MG63 (cell line): Measurements from ENCODE around the gene CDK5RAP2. TPM values are rescaled to one million over a fixed set of nuclear protein-coding genes. Genes with fewer than 3 reads are reported as not detected.

Experiments
- DNase-seq: peaks from one replicate; pipeline ENCODE4 v3.0.0-alpha.2; 2020
- H3K27me3 ChIP-seq: fragments of 250-450 bp; sonication (Bioruptor Pico); 2 replicates; pipeline ENCODE4 v1.5.1; 2020; ENCODE audit warnings: mild to moderate bottlenecking, moderate library complexity
- H3K36me3 ChIP-seq: fragments of 250-450 bp; sonication (Bioruptor Pico); 2 replicates; pipeline ENCODE4 v1.5.1; 2020; ENCODE audit warnings: mild to moderate bottlenecking, moderate library complexity
- H3K4me3 ChIP-seq: fragments of 250-450 bp; sonication (Bioruptor Pico); 2 replicates; pipeline ENCODE4 v1.5.1; 2020; ENCODE audit warnings: mild to moderate bottlenecking, moderate library complexity
- H3K9me3 ChIP-seq: fragments of 250-450 bp; sonication (Bioruptor Pico); 2 replicates; pipeline ENCODE4 v1.5.1; 2020; ENCODE audit warnings: mild to moderate bottlenecking, moderate library complexity
- total RNA-seq: library from RNA; depleted of rRNA; stranded (reverse); fragments of >200 nt; shearing (Covaris generic); gene quantifications from 2 replicates; pipeline ENCODE4 v1.2.3, GENCODE V29; 2014; ENCODE audit warnings: low replicate concordance

CDK5RAP2 gene
- total RNA-seq, 1 experiment from 2014 or later = 30.4 TPM

DNA sequence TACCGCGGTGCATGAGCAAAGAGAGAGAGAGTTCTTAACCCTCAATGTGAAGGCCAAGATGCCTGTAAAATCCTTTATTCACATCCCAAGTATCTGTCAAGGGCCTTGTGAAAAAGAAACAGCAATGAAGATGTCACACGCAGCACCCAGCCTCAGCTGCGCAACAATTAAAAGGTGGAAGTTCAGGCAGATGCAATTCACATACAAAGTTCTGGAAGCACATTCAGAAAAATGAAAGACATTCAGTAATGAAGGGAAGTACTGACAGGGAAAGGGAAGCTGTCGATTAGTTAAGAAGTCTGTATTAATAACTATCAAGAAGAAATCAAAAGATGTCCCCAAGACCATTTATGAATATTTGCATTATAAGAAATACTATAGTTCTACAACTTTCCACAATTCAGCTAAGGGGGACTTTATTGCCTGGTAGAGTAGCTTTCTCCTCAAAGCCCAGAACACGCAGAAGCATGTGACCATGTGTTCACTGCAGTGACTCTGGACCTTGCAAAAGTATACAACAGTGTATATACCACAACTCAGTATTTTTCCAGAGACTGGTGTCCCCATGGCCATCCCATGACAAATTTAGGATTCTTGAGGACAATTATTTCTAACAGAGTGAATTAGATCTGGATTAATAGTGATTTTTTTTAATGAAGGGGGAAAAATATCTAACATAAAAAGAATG lies 137.5 kb downstream of the CDK5RAP2 start:
- Histone ChIP-seq H3K36me3 (peaks cover 64% of the 10 kb centered on the region), H3K4me3 (no peak overlapping the region), H3K9me3 (no peaks in the 10 kb centered on the region), H3K27me3 (no peaks in the 10 kb centered on the region)
- DNase-seq = no peak

DNA sequence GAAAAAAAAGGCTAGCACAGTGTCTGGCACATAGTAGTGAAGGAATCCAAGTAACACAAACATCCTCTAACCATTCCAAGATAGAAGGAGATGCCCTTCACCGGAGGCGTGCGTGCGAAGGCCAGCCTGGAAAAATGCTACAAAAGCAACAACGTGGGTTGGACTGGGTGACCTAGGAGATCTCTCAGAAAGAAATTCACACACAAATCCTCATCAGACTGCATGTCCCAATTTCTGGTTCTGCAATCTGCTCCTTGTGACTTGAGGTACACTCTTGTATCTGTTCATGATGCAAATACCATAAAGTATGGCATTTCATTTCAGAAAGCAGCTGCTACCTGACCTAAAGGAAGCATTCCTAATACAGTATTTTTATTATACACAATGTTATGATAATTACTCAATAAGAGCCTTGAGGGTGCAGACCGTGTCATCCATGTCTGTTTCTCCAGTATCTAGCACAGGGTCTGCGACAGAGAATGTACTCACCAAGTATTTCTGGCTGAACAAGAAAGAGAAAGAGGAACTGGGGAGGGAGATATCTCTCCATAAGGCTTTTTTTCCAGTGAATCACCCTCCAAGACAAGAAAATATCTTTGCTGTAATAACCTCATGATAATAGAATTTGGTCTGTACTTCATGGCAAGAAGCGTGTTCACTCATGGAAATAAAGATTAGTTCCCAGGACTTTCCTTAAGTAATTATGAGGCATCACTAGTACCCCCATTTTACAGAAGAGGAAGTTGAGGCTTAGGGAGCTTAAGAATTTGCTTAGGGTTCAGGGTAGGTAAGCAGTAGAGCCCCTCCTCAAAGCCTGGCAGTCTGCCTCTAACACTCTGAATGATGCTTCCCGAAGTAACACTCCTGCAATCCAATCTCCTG lies 138.3 kb downstream of the CDK5RAP2 start:
- no peaks in the 10 kb centered on the region for H3K27me3 ChIP-seq
- no peaks in the 10 kb centered on the region for H3K9me3 ChIP-seq
- DNase-seq = peak; percentile 4
- no peak overlapping the region for H3K4me3 ChIP-seq
- H3K36me3 ChIP-seq = peaks cover 66% of the 10 kb centered on the region

DNA sequence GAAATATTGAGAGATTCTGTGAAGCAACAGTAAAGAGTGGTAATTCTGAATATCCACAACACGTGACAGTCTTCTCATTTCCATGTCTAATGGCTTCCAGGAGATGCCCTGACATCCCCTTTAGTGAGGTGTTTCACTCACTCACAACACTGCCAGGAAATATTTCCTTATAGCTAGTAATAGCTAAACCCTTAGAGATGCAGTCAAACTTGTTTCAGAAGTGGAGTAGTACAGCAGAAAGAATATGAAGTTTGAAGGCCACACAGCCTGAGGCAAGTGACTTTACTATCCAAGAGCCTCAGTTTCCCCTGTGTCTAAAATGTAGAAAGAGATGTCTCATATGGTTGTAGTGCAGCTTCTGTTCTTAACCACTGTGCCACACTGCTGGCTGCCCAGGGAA lies 139.2 kb downstream of the CDK5RAP2 start:
- Histone ChIP-seq H3K36me3 (peaks cover 61% of the 10 kb centered on the region), H3K9me3 (no peaks in the 10 kb centered on the region), H3K4me3 (no peak overlapping the region), H3K27me3 (no peaks in the 10 kb centered on the region)
- DNase-seq = no peak

DNA sequence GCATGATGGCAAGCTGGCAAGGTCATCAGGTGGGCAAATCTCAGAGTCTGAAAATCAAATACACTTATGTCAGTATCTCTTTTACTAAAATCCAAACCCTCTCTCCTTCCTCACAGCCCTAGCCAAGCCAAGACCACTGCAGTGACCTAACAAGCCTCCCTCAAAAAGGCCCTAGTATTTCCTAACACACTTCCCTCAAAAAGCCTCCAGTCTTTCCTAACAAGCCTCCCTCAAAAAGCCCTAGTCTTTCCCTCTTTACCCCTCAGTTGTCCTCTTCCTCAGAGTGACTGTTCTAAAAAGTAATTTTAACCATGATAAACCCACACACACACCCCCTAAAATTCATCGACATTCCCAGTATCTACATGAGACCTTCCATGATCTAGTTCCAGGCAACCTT lies 140.0 kb downstream of the CDK5RAP2 start:
- Histone ChIP-seq H3K9me3 (no peaks in the 10 kb centered on the region), H3K36me3 (peaks cover 54% of the 10 kb centered on the region), H3K4me3 (no peak overlapping the region), H3K27me3 (no peaks in the 10 kb centered on the region)
- no peak for DNase-seq

DNA sequence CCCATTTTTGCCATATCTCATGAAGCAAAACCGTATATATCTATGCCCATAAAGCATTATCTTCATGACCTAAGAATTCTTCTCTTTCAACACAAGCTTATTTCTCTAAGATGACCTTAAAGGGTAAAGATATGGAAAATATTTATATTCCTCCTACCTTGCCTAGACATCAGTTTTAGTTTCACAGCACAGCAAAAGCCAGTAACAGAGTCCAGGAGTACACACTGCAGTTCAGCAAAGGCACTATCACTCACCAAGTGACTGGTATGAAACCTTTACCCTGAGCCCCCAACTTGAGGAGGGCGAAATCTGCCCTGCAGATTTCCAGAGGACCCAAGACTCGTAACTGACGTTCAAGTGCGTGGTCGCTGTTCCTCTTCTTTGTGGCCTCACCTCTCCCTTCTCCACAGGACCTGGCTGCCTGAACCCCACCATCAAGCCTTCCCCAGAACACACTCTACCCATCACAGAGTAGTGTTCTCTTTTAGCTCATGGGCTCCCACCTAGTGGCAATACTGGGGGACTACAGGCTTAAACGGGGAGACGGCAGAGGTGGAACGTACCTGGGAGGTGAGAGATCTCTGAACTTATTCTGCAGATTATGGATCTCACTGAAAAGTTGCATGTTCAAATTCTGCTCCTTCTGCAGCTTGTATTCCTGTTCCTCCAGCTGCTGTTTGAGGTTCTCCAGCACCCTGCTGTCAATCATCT lies 141.0 kb downstream of the CDK5RAP2 start:
- Histone ChIP-seq H3K36me3 (peaks cover 57% of the 10 kb centered on the region), H3K9me3 (no peaks in the 10 kb centered on the region), H3K27me3 (no peaks in the 10 kb centered on the region), H3K4me3 (no peak overlapping the region)
- no peak for DNase-seq

DNA sequence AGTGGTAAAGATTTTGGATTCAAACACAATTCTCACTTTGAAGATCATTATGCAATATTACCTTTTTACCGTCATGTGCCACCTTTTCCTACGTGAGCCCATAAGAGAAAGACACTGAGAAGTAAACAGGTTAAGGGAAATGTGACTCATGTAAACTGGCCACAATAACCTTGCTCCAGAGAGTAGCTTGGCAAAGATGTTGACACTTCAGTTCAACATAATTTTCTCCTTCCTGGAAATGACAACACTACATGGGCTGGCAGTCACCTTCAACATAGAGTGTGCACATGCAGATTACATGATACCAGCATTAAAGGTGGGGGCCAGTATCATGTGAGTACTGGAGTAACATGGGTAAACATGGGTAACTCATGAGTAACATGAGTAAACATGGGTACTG lies 141.9 kb downstream of the CDK5RAP2 start:
- H3K9me3 ChIP-seq = no peaks in the 10 kb centered on the region
- H3K36me3 ChIP-seq = peaks cover 56% of the 10 kb centered on the region
- no peak overlapping the region for H3K4me3 ChIP-seq
- no peak for DNase-seq
- no peaks in the 10 kb centered on the region for H3K27me3 ChIP-seq

DNA sequence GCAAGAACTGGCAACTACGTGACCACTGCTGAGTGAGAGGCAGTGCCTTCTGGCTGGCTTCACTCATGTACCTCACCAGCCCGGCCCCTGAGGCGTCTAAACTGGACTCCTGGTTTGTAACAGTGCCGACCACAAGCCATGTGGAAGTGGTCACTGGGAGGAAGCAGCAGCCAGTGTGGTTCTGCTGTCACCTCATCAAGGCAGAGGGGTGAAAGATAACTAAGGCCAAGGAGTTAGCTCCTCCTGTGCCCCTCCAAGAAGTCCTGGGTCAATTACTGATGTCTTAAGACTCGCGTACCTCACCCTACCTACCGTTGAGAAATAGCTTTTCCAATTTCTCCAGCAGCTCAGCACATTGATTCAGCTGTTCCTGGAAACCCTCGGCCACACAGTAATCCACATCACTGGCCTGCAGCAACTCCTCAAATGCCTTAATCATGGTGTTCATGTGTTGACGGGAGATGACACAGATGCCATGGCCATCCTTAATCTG lies 142.9 kb downstream of the CDK5RAP2 start:
- H3K27me3 ChIP-seq = no peaks in the 10 kb centered on the region
- H3K36me3 ChIP-seq = peaks cover 52% of the 10 kb centered on the region
- DNase-seq = no peak
- no peaks in the 10 kb centered on the region for H3K9me3 ChIP-seq
- no peak overlapping the region for H3K4me3 ChIP-seq

DNA sequence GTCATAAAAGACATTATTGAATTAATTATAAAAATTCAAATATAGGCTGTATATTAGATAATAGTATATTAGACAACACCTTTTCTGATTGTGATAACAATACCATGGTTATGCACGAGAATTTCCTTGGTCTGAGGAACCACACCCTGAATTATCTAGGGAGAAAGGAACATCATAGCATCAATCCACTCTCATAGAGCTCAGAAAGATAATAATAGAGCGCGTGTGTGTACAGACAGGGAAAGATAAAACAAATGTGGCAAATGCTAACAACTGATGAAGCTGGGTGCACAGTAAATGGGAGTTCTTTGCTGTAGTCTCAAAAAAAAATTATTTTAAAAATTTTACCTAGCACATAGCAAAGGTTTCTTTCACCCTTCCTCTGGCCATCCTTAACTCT lies 143.5 kb downstream of the CDK5RAP2 start:
- peaks cover 52% of the 10 kb centered on the region for H3K36me3 ChIP-seq
- 0 out of 2 replicates have a peak, but pooled peaks cover 2% of the 10 kb centered on the region for H3K9me3 ChIP-seq
- H3K4me3 ChIP-seq = no peak overlapping the region
- no peak for DNase-seq
- H3K27me3 ChIP-seq = no peaks in the 10 kb centered on the region

DNA sequence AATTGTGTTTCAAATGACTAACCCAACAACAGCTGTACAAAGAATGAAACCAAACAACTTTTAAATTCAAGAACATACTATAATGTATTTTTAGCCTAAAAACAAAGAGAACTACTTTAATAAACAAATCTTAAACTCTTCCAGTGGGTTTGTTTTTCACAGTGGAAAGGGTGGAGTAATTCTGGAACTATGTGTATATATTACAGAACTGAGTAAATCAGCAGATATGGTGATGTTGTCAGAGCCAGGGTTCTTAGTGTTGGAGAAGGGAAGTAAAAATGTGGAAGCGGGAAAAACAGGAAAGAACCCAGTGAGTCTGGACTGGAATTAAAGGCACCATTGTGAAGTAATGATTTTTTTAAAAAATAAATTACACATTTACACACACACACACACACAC lies 144.9 kb downstream of the CDK5RAP2 start:
- DNase-seq = no peak
- Histone ChIP-seq H3K36me3 (peaks cover 51% of the 10 kb centered on the region), H3K9me3 (0 out of 2 replicates have a peak, but pooled peaks cover 3% of the 10 kb centered on the region), H3K4me3 (no peak overlapping the region), H3K27me3 (no peaks in the 10 kb centered on the region)

DNA sequence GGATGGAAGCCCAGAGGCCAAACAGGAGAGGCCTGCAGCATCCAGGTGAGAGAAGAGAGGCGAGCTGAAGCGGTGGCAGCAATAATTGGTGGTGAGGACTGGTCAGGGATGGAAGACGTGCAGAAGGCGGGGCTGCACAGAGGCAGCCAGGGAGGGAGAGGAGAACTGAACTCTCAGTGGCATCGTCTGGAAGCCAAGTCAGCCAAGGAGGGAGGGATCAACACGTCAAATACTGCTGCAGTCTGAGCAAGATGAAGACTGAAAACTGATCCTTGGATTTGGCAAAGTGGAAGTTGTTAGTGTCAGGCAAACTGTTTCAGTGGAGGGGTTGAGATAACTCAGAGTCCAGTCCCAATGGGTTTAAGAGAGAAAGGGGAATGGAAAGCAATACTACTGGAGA lies 145.4 kb downstream of the CDK5RAP2 start:
- Histone ChIP-seq H3K36me3 (peaks cover 48% of the 10 kb centered on the region), H3K27me3 (no peaks in the 10 kb centered on the region), H3K4me3 (no peak overlapping the region), H3K9me3 (0 out of 2 replicates have a peak, but pooled peaks cover 3% of the 10 kb centered on the region)
- DNase-seq = no peak

DNA sequence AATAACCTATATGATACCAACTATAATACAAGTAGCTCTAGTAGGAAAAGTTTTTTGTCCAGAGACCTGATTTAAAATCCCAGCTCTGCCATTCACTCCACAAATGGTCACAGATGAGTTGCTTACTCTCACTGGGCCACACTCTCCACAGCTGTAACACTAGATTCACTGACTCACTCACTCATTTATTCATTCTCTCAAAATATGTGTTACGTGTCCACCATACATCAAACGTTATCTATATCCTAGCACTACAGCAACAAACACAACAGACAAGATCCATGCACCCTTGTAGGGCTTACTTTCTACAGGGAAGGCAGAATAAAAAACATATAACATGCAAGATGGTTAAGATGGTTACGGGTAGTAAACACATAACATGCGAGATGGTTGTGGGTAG lies 146.3 kb downstream of the CDK5RAP2 start:
- 0 out of 2 replicates have a peak, but pooled peaks cover 3% of the 10 kb centered on the region for H3K9me3 ChIP-seq
- H3K4me3 ChIP-seq = no peak overlapping the region
- no peaks in the 10 kb centered on the region for H3K27me3 ChIP-seq
- H3K36me3 ChIP-seq = peaks cover 39% of the 10 kb centered on the region
- no peak for DNase-seq

DNA sequence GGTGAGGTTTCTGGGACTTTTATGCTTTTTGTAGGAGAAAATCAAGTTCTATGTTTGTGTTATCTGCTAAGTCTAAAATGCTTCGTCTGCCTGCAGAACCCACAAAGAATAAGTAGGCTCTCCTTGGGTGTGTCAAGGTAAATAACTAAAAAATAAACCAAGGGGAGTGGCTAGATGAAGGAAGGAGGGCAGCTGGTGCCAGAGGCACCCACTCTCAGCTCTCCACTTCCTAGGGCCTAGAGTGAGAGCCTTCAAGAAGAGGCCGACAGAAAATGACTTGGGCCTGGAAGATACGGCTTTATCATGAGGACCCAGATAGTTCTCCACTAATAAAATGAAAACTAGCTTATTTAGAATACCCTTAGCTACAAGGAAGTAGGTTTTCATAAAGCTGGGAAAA lies 147.4 kb downstream of the CDK5RAP2 start:
- Histone ChIP-seq H3K9me3 (0 out of 2 replicates have a peak, but pooled peaks cover 3% of the 10 kb centered on the region), H3K4me3 (no peak overlapping the region), H3K36me3 (peaks cover 28% of the 10 kb centered on the region), H3K27me3 (no peaks in the 10 kb centered on the region)
- no peak for DNase-seq

DNA sequence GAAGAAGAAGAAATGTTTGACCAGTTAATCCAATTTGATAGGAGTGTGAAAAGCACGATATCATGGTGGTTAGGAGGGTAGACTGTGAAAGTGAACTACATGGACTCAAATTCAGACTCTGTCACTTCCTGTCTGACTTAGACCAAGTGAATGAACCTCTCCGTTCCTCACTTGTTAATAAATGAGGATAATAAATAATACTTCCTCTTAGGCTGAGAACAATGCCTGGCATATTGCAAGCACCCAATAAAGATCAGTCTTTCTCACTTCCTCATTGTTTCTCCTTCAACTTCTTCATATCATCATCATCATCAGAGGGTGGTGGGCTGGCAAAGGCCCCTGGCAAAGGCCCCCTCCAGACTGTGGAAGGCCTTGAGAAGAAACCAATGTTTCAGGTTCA lies 148.7 kb downstream of the CDK5RAP2 start:
- no peak for DNase-seq
- Histone ChIP-seq H3K36me3 (peaks cover 20% of the 10 kb centered on the region), H3K9me3 (0 out of 2 replicates have a peak, but pooled peaks cover 3% of the 10 kb centered on the region), H3K4me3 (no peak overlapping the region), H3K27me3 (no peaks in the 10 kb centered on the region)

DNA sequence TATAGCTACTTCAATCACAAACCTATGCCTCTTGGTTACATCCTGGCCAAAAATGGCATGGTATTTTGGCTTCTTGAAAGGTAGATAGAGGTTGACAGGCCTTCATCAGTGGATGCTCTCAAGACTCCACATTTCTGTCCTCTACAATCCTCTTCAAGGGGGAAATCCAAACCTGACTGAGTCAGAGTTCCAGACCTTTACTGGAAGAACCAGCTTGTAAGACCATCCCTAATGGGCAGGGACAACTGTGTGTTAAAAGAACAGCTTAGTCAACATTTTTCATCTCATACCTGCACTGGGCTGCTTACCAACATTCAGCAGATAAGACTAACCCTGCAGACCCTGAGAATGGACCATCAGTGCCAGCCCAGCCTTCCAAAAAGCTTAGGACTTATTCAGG lies 155.7 kb downstream of the CDK5RAP2 start:
- Histone ChIP-seq H3K9me3 (no peaks in the 10 kb centered on the region), H3K27me3 (no peaks in the 10 kb centered on the region), H3K36me3 (peaks cover 25% of the 10 kb centered on the region), H3K4me3 (no peak overlapping the region)
- DNase-seq = no peak

DNA sequence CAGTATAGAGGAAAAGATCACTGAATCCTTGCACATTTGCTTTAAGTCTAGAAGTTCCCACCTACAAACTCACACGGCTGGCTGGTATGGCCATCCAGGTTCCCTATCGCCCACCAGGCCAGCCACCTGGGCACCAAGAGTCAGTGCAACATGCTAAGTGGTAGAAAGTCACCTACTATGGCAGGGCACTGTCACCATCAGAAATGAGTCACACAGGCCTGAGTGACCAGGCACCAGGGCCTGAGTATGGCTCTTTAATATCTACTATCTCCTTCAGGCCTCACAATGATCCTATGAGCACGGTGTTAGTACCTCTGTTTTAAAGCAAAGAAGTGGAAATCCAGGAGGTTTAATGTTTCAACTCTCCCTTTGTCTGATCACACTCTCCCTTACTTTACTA lies 156.2 kb downstream of the CDK5RAP2 start:
- no peaks in the 10 kb centered on the region for H3K9me3 ChIP-seq
- H3K27me3 ChIP-seq = no peaks in the 10 kb centered on the region
- H3K36me3 ChIP-seq = peaks cover 25% of the 10 kb centered on the region
- no peak overlapping the region for H3K4me3 ChIP-seq
- no peak for DNase-seq

DNA sequence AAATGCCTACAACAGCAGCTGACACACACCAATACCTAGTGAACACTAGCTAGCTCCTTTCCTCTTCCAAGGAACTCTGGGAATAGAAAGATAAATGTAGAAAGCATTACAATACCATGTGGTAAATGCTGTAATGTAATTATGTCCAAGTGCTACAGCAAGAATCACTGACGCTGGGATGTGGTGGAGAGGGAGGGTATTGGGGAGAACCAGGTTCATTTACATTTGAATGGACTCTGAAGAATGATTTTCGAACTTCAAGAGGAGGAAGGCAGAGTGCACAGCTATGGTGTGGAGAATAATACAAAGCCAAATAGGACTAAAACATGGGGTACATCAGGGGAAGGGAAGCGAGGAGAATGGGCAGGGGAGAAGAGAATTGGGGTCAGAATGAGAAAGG lies 158.0 kb downstream of the CDK5RAP2 start:
- Histone ChIP-seq H3K36me3 (peaks cover 25% of the 10 kb centered on the region), H3K9me3 (no peaks in the 10 kb centered on the region), H3K27me3 (no peaks in the 10 kb centered on the region), H3K4me3 (no peak overlapping the region)
- DNase-seq = no peak

DNA sequence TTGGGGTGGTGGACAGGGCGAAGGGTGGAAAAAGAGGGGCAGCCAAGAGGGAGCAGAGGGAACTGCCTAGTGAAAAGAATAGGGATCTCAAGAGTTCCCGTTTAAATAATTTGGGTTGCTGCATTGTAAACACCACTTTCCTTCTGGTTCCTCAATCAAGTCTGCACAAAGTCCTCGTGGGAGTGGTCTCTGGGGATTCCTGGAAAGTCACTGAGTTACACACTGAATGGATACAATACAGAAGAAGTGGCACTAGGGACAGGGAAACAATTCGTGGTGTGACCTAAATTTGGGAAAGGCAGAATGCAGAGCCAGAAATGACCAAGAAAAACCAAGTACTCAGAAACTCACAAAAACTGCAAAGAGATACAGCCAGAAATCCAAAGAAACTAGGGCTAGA lies 161.7 kb downstream of the CDK5RAP2 start:
- Histone ChIP-seq H3K4me3 (no peak overlapping the region), H3K9me3 (no peaks in the 10 kb centered on the region), H3K27me3 (no peaks in the 10 kb centered on the region), H3K36me3 (peaks cover 29% of the 10 kb centered on the region)
- DNase-seq = no peak
